Fibroblast of pulmonary artery (primary cell): ENCODE measurements around the gene IGSF3.

Source experiments
- DNase-seq: peaks from one replicate; pipeline ENCODE4 v3.0.0-alpha.2; 2010; ENCODE audit warnings: low read depth
- H3K4me3 ChIP-seq: replicated peaks from 2 replicates; pipeline ENCODE4 v1.5.1; 2011; ENCODE audit warnings: low read depth, mild to moderate bottlenecking, control low read depth, low read length, moderate library complexity
- TF ChIP-seq, protein P1 (sequence below): IDR thresholded peaks from 2 replicates; pipeline ENCODE4 v1.5.1; 2011; ENCODE audit warnings: mild to moderate bottlenecking, control low read depth, low read length, inconsistent platforms; ENCODE audit errors: missing control alignments

The IGSF3 gene

GRCh38 chr1:116546354-116546977, 121.1 kb downstream of the IGSF3 start:
- H3K4me3 ChIP-seq, result no peak overlapping the region
- TF ChIP-seq, protein P1, sequence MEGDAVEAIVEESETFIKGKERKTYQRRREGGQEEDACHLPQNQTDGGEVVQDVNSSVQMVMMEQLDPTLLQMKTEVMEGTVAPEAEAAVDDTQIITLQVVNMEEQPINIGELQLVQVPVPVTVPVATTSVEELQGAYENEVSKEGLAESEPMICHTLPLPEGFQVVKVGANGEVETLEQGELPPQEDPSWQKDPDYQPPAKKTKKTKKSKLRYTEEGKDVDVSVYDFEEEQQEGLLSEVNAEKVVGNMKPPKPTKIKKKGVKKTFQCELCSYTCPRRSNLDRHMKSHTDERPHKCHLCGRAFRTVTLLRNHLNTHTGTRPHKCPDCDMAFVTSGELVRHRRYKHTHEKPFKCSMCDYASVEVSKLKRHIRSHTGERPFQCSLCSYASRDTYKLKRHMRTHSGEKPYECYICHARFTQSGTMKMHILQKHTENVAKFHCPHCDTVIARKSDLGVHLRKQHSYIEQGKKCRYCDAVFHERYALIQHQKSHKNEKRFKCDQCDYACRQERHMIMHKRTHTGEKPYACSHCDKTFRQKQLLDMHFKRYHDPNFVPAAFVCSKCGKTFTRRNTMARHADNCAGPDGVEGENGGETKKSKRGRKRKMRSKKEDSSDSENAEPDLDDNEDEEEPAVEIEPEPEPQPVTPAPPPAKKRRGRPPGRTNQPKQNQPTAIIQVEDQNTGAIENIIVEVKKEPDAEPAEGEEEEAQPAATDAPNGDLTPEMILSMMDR, result no peak
- no peak for DNase-seq

- no peak overlapping the region for H3K4me3 ChIP-seq
- TF ChIP-seq, protein P1, result no peak
- no peak for DNase-seq
These were observed 122.2 kb downstream of the IGSF3 start for GRCh38 chr1:116545359-116545705.

GRCh38 chr1:116544588-116545358, 122.8 kb downstream of the IGSF3 start:
- DNase-seq, result no peak
- TF ChIP-seq, protein P1, result no peak
- no peak overlapping the region for H3K4me3 ChIP-seq

DNA sequence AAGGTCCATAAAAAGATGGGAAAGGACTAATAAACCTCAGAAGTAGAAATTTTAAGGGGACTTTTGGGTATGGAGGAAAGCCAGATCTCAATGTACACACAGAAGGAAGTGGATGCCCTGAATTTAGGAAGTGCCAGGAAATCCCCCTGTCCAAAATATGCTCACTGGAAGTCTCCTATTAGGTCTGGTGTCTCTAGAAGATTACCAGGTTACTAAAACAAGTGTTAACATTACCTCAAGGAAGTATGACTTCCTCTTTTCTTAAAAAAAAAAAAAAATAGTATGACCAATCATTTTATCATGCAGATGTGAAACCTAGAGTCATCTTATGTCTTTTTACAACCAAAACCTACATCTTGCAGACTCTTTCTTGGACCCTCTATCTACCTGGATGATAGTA, 127.4 kb downstream of the IGSF3 start:
- no peak for DNase-seq
- H3K4me3 ChIP-seq, result no peak overlapping the region
- TF ChIP-seq, protein P1, result no peak

GRCh38 chr1:116538544-116538943, 129.0 kb downstream of the IGSF3 start:
- DNase-seq, result no peak
- TF ChIP-seq, protein P1, result no peak

DNA sequence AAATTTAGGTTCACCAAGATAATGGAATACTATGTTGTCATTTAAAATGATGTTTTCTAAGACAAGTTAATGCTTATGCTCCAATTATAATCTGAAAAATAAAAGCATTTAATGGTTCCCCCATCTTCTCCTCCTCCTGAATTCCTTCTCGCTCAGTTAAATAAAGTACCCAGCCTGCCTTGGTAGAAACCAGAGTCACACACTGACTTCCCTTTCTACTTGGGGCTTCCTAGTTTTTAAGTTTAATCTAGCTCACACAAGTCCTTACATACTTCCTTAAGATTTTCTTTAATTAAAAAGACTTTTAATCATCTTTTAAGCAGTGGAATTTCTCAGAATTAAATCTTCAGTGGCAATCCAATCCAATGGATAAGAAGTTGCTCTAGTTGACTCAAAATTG, 129.6 kb downstream of the IGSF3 start:
- no peak for DNase-seq
- TF ChIP-seq, protein P1, result no peak
- no peak overlapping the region for H3K4me3 ChIP-seq

More at GRCh38 chr1:116538544-116538943, 129.0 kb downstream of the IGSF3 start:
- H3K4me3 ChIP-seq, result no peak overlapping the region
